GM12878 (cell line): ENCODE data around the gene CCDC150. TPM values are rescaled to one million over a fixed set of nuclear protein-coding genes. Genes with fewer than 3 reads are reported as not detected.

Experiments
- ATAC-seq: fragments of 200-7000 bp; cut with Tn5 transposase; 3 replicates; pipeline ENCODE4 v1.9.1; 2020; ENCODE audit warnings: mild to moderate bottlenecking, moderate library complexity
- BruUV-seq: library from RNA; stranded (reverse); fragments of 400-500 nt; replicated peaks from 2 replicates; lab custom pipeline; 2021; lab: Mats Ljungman, UMichigan
- CTCF ChIA-PET: fragments of 300-600 bp; sonication (Branson Sonifier 250); formaldehyde crosslinking; extraction: SDS; loops from one replicate; lab custom pipeline; 2021; ENCODE audit warnings: inconsistent platforms; lab: Yijun Ruan, JAX
- POLR2A ChIA-PET: fragments of 350-600 bp; formaldehyde crosslinking; extraction: SDS; loops from one replicate; lab custom pipeline; 2021; ENCODE audit warnings: inconsistent platforms; lab: Charles Lee
- RAD21 ChIA-PET: fragments of 300-600 bp; sonication (Branson Sonifier 250); formaldehyde crosslinking; loops from one replicate; lab custom pipeline; 2023; ENCODE audit warnings: antibody characterized with exemption; ENCODE audit not compliant: unreplicated experiment; lab: Charles Lee
- SMC1A ChIA-PET: fragments of 300-600 bp; sonication (Branson Sonifier 250); formaldehyde crosslinking; loops from one replicate; lab custom pipeline; 2023; ENCODE audit not compliant: unreplicated experiment, uncharacterized antibody; lab: Charles Lee
- DNase-seq: peaks from one replicate; pipeline ENCODE4 v3.0.0-alpha.2; 2011; ENCODE audit warnings: low read depth, low spot score
- FAIRE-seq: peaks from 3 replicates; lab custom pipeline; 2011; peaks lifted over from hg19 to GRCh38; lab: Jason Lieb, UNC
- H2AFZ ChIP-seq: 2 replicates; pipeline ENCODE4 v1.6.0; 2011; ENCODE audit warnings: low read depth, low read length, control low read depth; ENCODE audit not compliant: control insufficient read depth
- H3K27ac ChIP-seq: 2 replicates; pipeline ENCODE4 v1.5.1; 2011; ENCODE audit warnings: control low read depth; ENCODE audit not compliant: control insufficient read depth, insufficient read depth
- H3K27me3 ChIP-seq, 2 experiments: replicated peaks in 1 of 2; 2 replicates each; pipeline versions ENCODE4 v1.6.0 to v1.6.1; 2011; ENCODE audit warnings: low read length in 1 of 2; ENCODE audit not compliant: control insufficient read depth in 2 of 2, insufficient read depth in 2 of 2
- H3K36me3 ChIP-seq, 2 experiments: 2 replicates each; pipeline ENCODE4 v1.5.1; 2011; ENCODE audit warnings: low read length in 1 of 2; ENCODE audit not compliant: control insufficient read depth in 2 of 2, insufficient read depth in 2 of 2
- H3K4me1 ChIP-seq: 2 replicates; pipeline ENCODE4 v1.6.1; 2011; ENCODE audit warnings: mild to moderate bottlenecking, low read length, moderate library complexity, mixed read lengths; ENCODE audit not compliant: control insufficient read depth, insufficient read depth
- H3K4me2 ChIP-seq: 2 replicates; pipeline ENCODE4 v1.6.0; 2011; ENCODE audit warnings: control low read depth; ENCODE audit not compliant: control insufficient read depth, insufficient read depth
- H3K4me3 ChIP-seq: fragments of 200-600 bp; sonication (generic); 2 replicates; pipeline ENCODE4 v1.5.1; 2016
- H3K79me2 ChIP-seq: 2 replicates; pipeline ENCODE4 v1.6.0; 2011; ENCODE audit warnings: low read length; ENCODE audit not compliant: control insufficient read depth, insufficient read depth
- H3K9ac ChIP-seq: 2 replicates; pipeline ENCODE4 v1.8.0; 2011; ENCODE audit warnings: low read length, control low read depth, mixed read lengths; ENCODE audit not compliant: control insufficient read depth, insufficient read depth
- H3K9me3 ChIP-seq: replicated peaks from 3 replicates; pipeline ENCODE4 v1.5.1; 2011; ENCODE audit warnings: mild to moderate bottlenecking, low read length; ENCODE audit not compliant: control insufficient read depth, insufficient read depth
- H4K20me1 ChIP-seq: 2 replicates; pipeline ENCODE4 v1.6.0; 2011; ENCODE audit not compliant: control insufficient read depth, insufficient read depth
- CHD1 ChIP-seq: IDR thresholded peaks from 2 replicates; pipeline ENCODE4 v1.6.1; 2012; ENCODE audit warnings: low read depth, low read length, improper control_type of control experiment
- DPF2 ChIP-seq: fragments of 450-650 bp; IDR thresholded peaks from 2 replicates; pipeline ENCODE4 v1.6.1; 2017; ENCODE audit warnings: mild to moderate bottlenecking
- GATAD2B ChIP-seq: fragments of 450-650 bp; conservative IDR thresholded peaks from 2 replicates; pipeline ENCODE4 v1.6.1; 2017; ENCODE audit warnings: low read depth, mild to moderate bottlenecking, moderate library complexity
- HDAC6 ChIP-seq: fragments of 200-600 bp; sonication (generic); IDR thresholded peaks from one replicate; pipeline ENCODE4 v1.8.0; 2017; ENCODE audit warnings: antibody characterized with exemption; ENCODE audit not compliant: unreplicated experiment
- JUND ChIP-seq: IDR thresholded peaks from 2 replicates; pipeline ENCODE4 v1.6.1; 2012; ENCODE audit warnings: low read depth, mild to moderate bottlenecking, low read length, improper control_type of control experiment, moderate library complexity
- NR2C2 ChIP-seq: IDR thresholded peaks from 2 replicates; pipeline ENCODE4 v1.6.1; 2011; ENCODE audit warnings: borderline replicate concordance, low read depth; ENCODE audit not compliant: control insufficient read depth, insufficient read length
- PAX5 ChIP-seq: IDR thresholded peaks from 2 replicates; pipeline ENCODE4 v1.6.1; 2011; ENCODE audit warnings: low read depth, low read length, borderline replicate concordance
- POU2F2 ChIP-seq: IDR thresholded peaks from 3 replicates; pipeline ENCODE4 v1.6.1; 2011; ENCODE audit warnings: low read depth, mild to moderate bottlenecking, low read length, borderline replicate concordance
- RAD21 ChIP-seq: IDR thresholded peaks from 2 replicates; pipeline ENCODE4 v1.6.1; 2011; ENCODE audit warnings: mild to moderate bottlenecking, low read depth, low read length, moderate library complexity; ENCODE audit not compliant: insufficient read depth
- RAD51 ChIP-seq: fragments of 450-650 bp; IDR thresholded peaks from 2 replicates; pipeline ENCODE4 v1.6.1; 2016; ENCODE audit warnings: moderate library complexity, mild to moderate bottlenecking, inconsistent platforms
- RBBP5 ChIP-seq: fragments of 200-600 bp; sonication (generic); conservative IDR thresholded peaks from 2 replicates; pipeline ENCODE4 v1.6.1; 2016
- RFX5 ChIP-seq: IDR thresholded peaks from 2 replicates; pipeline ENCODE4 v1.6.1; 2011; ENCODE audit warnings: low read depth, low read length, improper control_type of control experiment
- SKIL ChIP-seq: fragments of 450-650 bp; IDR thresholded peaks from 2 replicates; pipeline ENCODE4 v1.6.1; 2017; ENCODE audit warnings: mild to moderate bottlenecking, low read depth, inconsistent platforms; ENCODE audit not compliant: poor library complexity, severe bottlenecking
- SPI1 ChIP-seq: IDR thresholded peaks from 2 replicates; pipeline ENCODE4 v1.6.1; 2011; ENCODE audit warnings: low read depth, mild to moderate bottlenecking, low read length, moderate library complexity, borderline replicate concordance; ENCODE audit not compliant: insufficient read depth
- ZBTB4 ChIP-seq: fragments of 450-650 bp; formaldehyde crosslinking; IDR thresholded peaks from 2 replicates; pipeline ENCODE4 v1.4.0; 2022; ENCODE audit warnings: mild to moderate bottlenecking, moderate library complexity
- ZNF622 ChIP-seq: fragments of 450-650 bp; IDR thresholded peaks from 2 replicates; pipeline ENCODE4 v1.6.1; 2017; ENCODE audit warnings: mild to moderate bottlenecking, inconsistent platforms
- ZSCAN29 ChIP-seq: fragments of 450-650 bp; IDR thresholded peaks from 2 replicates; pipeline ENCODE4 v1.6.1; 2017; ENCODE audit warnings: mild to moderate bottlenecking, moderate library complexity
- WGBS: methylation state at CpG from one replicate; pipeline ENCODE4 v1.1.6; 2016; ENCODE audit warnings: low lambda C conversion rate; ENCODE audit not compliant: insufficient replicate concordance, insufficient coverage; ENCODE audit errors: missing lambda C conversion rate; 5-methylcytosine and 5-hydroxymethylcytosine counted together
- in situ Hi-C: fragments of 300-500 bp; cut with MboI; formaldehyde crosslinking; loops from 9 replicates; pipeline ENCODE4 v1.14.3; 2018; ENCODE audit warnings: mixed read lengths
- intact Hi-C: fragments of 100-400 bp; cut with micrococcal nuclease; formaldehyde crosslinking; loops from one replicate; pipeline ENCODE4 v1.14.2; 2022; ENCODE audit not compliant: unreplicated experiment
- polyA plus RNA-seq, 11 experiments: library from polyadenylated mRNA; depleted of rRNA in 4 of 11; unstranded in 6 of 11; stranded (reverse) in 5 of 11; fragments of >200 nt; fragmentation: Nextera tagmentation in 4 of 11; fragmentation: Illumina TruSeq in 1 of 11; extraction: Ambion mirVana in 4 of 11; extraction: Trizol in 1 of 11; gene quantifications; 1 replicate in 1 of 11; 2 replicates in 10 of 11; pipeline versions ENCODE4 v1.2.1 to v1.2.3, GENCODE V29; 2011 to 2016; ENCODE audit warnings: inconsistent platforms in 2 of 11, missing spikeins in 2 of 11, low read depth in 1 of 11
- total RNA-seq, 4 experiments: library from RNA; depleted of rRNA in 3 of 4; stranded (reverse); fragments of >200 nt in 3 of 4; fragmentation: Illumina TruSeq in 1 of 4; extraction: Trizol in 1 of 4; gene quantifications; 2 replicates each; pipeline versions ENCODE4 v1.2.1 to v1.2.3, GENCODE V29; 2013 to 2021

The CCDC150 gene
- total and polyA plus RNA-seq, 10 of the 15 experiments (the other 5 are each of a cell fraction or from before 2014, with no cell fraction given): 11.6 to 27.7 (median 19.6) TPM

GRCh38 chr2:196604196-196604595 is 35.3 kb upstream of the CCDC150 start:
- ChIA-PET POLR2A (no interaction called here), CTCF (interaction anchor here (0.6 kb wide), 1 partner anchor 11 kb away, joined by 3 read pairs; no protein-coding TSS in a partner anchor)
- Histone ChIP-seq H3K9ac (no peak overlapping the region), H3K36me3 (no peaks in the 10 kb centered on the region), H2AFZ (no peak overlapping the region), H4K20me1 (no peaks in the 10 kb centered on the region)
- FAIRE-seq: no peak
- no TSS peak for BruUV-seq
- ATAC-seq: no peak
- intact Hi-C loops: no loop called here
- DNase-seq: no peak
- no peak for TF ChIP-seq POU2F2
- no peak for TF ChIP-seq SPI1
- TF ChIP-seq ZNF622: no peak
- no peak for TF ChIP-seq HDAC6
- no peak for TF ChIP-seq RFX5
- no peak for TF ChIP-seq JUND
- TF ChIP-seq PAX5: no peak
- no peak for TF ChIP-seq SKIL
- no peak for TF ChIP-seq RAD21
- TF ChIP-seq RAD51: no peak
- TF ChIP-seq RBBP5: no peak
- no peak for TF ChIP-seq GATAD2B
- no peak for TF ChIP-seq ZSCAN29
- TF ChIP-seq ZBTB4 (CRISPR knock-in tag): no peak
- TF ChIP-seq CHD1: no peak
- no peak for TF ChIP-seq DPF2
- TF ChIP-seq NR2C2: no peak
- TF ChIP-seq, all 136 proteins: peak for 0
- SMC1A ChIA-PET: no interaction called here
- no peaks in the 10 kb centered on the region for H3K9me3 ChIP-seq
- H3K4me1 ChIP-seq: no peaks in the 10 kb centered on the region
- no peaks in the 10 kb centered on the region for H3K79me2 ChIP-seq
- in situ Hi-C loops: no loop called here
- H3K4me2 ChIP-seq: no peak overlapping the region
- RAD21 ChIA-PET: no interaction called here
- WGBS: 50% methylated on average over 2 of the region's 2 CpGs
- no peaks in the 10 kb centered on the region for H3K27me3 ChIP-seq
- no peak overlapping the region for H3K27ac ChIP-seq
- no peak overlapping the region for H3K4me3 ChIP-seq
